HG02571 (cell line): Measurements from ENCODE around the gene DVL1.

ENCODE experiments used
- ATAC-seq: cut with Tn5 transposase; IDR thresholded peaks from one replicate; pipeline ENCODE4 v1.9.1; 2021; ENCODE audit warnings: mild to moderate bottlenecking, moderate library complexity; ENCODE audit not compliant: unreplicated experiment

DVL1 gene

GRCh38 chr1:1356796-1357401 lies 7.7 kb upstream of the DVL1 start:
- ATAC-seq = no peak

DNA sequence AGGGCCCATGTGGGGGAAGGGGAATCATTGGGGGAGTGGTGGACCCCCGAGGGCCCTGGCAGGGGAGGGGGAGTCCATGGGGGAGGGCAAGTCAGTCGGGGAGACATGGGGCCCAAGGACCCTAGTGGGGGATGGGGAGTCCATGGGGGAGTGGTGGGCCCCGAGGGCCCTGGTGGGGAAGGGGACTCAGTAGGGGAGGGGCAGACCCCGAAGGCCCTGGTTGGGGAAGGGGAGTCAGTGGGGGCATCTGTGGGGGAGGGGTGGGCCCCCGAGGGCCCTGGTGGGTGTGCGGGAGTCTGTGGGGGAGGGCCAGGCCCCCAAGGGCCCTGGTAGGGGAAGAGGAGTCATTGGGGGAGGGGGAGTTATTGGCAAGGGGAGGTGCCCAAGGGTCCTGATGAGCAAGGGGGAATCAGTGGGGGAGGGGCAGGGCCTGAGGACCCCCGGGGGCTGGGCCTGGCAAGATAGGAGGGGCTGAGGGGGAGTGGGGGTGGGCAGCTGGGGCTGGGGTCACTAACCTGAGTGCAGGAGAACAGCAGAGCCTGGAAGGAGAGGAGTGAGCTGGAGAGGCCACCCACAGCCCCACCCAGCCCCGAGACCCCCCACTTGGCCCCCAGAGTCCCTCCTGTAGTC lies 7.1 kb upstream of the DVL1 start:
- ATAC-seq = no peak

DNA sequence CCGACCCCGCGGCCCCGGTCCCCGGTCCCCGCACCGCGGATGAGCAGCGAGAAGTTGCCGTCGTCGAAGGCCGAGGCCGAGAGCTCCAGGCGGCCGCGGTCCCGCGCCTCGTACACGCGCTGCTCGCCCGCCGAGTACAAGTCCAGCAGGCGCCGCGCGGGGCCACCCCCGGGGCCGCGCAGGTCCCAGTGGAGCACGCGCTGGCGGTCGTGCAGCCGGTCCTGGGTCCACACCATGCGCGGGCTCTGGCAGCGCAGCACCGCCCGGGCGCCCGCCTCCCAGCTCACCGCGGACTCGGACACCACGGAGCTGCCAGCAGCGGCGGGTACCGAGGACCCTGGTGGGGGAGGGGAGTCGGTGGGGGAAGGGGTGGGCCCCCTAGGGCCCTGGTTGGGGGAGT lies 6.2 kb upstream of the DVL1 start:
- no peak for ATAC-seq

DNA sequence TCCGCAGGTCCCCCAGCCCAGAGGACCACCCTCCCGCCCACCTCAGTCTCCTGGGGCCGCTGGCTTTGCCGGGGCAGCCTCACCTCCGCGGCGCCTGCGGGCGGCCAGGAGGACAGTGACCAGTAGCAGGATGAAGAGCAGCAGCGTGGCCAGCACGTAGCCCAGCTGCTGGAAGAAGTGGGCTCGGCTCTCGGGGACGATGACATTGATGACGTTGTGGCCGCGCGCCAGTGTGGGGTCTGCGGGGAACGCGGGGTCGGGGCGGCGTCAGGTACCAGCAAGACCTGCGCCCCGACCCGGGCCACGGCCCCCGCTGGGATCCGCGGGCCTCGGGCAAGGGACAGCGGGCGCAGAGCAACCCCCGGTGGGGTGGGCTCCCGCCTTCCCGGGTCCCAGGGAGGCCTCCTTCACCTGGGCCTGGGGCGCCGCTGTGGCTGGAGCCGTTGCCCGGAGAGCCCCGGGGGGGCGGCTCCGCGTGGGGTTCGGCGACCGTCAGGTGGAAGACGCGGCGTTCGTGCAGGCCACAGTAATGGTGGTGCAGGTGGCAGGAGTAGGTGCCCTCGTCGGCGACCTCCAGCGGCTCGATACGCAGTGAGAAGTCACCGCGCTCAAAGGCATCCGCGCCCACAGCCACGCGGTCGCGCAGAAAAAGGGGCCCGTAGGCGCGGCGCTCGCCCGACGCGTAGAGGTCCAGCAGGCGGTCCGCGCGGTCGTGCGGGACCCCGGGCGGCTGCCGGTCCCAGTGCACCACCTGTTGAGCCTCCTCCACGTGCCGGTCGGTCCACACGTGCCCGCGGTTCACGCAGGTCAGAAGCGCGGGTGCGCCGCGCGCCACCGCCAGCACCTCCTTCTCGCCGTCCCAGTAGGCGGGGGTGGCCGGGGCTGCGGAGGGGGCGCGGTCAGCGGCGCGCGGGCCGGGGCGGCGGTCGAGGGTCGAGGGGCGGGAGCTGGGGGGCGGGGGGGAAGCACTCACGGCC lies 5.3 kb upstream of the DVL1 start:
- ATAC-seq = no peak

DNA sequence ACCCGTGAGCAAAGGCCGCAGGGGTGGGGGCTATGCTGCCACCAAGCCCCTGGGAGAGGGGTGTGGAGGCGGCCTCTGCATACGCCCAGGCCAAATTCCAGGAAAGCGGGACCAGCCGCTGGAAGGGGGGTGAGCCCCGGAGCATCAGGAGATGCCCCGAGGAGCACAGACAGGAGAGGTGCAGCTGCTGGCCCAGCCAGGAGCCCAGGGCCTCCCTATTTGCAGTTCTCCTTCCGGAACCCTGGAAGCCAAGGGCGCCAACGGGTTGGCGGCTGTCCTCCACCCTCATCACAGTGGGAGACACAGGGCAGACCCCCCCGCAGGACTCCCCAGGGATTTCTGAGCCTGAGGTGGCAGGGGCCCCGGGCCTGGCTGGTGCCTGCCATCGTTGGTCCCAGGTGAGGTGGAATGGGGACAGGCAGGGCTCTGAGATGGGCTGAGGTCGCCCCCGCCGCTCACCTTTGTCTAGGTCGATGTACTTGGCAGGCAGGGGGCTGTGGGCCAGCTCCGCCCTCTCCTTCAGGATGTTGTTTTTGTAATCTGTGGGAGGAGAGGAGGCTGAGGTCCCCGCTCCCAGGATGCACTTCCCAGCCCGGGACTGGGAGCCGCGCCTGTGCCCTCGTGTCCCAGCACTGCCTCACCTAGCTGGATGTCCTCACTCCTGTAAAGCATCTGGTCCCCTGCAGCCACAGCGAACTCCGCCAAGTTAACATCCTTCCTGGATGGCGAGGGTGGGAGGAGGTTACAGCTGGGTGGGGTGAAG lies 4.4 kb upstream of the DVL1 start:
- no peak for ATAC-seq

DNA sequence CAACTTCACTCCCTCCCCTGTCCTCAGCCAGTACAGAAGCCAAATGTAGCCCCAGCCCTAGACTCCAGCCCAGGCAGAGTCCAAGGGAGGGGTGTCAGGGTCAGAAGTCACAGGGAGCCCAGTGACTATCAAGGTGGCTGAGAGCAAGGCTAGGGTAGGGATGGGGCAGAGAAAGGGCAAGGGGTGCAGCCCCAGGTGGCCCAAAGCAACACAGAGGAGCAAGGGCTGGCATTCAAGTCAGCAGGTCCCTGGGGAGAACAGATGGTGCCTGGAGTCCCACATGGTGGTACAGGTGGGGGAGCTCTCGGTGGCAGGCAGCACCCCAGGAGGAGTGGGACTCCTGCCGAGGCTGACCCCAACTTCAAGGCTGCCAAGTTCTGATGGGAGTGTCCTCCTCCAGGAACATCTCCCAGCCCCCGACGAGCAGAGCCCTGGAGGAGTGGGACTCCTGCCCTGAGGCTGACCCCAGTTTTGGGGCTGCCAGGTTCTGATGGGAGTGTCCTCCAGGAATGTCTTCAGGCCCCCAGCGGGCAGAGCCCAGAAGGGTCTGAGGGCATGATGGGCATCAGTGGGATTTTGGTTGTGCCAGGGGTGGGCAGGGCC lies 3.7 kb upstream of the DVL1 start:
- ATAC-seq = no peak

GRCh38 chr1:1351511-1352427 lies 2.6 kb upstream of the DVL1 start:
- no peak for ATAC-seq

DNA sequence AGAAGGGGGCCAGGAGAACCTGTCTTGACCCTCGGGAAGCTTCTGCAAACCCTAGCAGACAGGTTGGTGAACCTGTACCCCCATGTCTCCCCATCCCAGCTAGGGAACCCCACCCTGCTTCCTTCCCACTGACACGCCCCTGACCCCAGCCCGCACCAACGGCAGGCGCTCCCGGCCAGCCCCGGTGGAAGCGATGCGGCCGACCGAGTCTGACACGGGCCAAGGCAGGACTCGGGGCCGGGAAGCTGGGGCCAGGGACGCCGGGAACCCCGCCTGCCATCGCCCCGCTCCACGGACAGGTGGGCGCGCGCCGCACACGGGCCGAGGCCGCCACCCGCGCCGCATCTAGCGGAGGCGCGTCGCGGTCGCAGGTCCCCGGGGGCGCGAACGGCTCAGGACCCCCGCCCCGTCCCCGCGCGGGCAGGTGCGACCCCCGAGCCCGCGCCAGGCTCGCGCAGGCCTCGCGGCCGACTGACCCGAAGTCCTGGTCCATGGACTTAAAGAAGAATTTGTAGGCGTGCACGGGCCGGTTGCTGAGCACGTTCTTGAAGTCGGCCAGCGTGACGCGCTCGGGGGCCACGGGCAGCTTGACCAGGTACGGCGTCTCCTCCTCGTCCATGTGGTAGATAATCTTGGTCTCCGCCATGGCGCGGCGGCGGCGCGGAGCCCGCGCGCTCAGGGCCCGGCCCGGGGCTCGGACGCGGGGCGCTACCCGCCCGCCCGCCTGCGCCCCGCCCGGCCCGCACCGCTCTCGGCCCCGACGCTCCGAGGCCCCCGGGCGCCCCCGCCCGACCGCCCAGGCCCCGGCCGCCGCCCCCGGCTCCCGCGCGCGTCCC lies 580 bp downstream of the DVL1 start:
- peak; percentile 20 for ATAC-seq

- ATAC-seq = no peak
These were observed 1.4 kb downstream of the DVL1 start for GRCh38 chr1:1347663-1348419.

DNA sequence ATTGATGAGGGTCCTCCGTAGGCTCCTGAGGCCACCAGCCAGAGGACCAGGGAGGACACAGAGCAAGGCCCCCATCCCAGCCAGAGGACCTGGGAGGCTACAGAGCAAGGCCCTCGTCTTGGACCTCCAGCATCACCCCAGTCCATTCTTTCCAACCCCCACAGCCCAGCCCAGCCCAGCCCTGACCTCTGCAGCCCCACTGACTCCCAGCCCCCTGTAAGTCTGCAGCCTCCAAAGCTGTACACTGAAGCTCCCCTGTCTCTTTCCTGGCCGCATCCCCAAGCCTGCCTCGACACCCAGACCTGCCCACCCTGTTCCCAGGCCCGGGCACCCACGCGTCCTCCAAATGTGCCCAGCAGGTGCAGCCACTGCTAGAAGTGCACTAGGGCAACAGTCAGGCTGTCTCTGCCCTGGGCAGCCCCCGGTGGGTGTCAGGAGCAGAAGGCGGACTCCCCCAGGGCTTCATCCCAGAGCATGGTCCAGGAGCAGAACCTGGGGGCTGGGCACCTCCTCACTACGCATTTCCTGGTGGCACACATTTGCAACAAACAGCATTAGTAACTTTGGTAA lies 2.1 kb downstream of the DVL1 start:
- no peak for ATAC-seq

DNA sequence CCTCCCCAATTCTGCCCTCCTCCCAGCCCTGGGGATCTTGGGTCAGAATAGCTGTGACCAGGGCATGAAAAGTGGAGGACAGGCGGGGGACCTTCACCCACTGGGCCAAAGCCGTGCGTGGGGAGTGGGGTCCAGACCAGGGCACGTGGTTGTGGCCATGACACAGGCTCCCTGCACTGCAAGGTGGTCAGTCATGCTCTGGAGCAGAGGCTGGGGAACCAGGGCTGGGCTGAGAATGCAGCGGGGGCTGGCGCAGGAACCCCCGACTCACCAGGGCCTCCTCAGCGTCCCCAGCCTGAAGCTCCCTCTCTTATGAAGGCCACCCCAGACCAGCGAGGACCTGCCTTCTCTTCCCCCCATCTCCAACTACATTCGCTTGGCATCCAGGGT lies 2.7 kb downstream of the DVL1 start:
- no peak for ATAC-seq

- ATAC-seq = no peak
These were observed 3.2 kb downstream of the DVL1 start for GRCh38 chr1:1345860-1346500.

DNA sequence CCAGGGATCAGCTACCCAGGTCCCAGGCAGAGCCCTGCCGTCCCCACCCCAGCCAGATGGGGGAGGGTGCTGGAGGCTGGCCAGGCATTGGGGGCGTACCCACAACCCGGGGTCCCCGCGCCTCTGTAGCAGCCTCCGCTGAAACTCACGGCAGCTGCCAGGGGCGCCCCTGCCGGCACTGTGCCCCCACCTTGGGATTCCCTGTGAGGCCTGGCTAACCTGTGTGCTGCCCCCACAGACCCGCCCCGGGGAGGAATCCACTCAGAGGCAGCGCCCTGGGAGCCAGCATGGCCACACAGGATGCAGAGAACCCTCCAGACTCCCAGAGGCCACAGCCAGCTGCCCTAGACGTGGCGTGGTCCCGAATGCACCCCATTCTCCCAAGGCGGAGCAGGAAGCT lies 3.8 kb downstream of the DVL1 start:
- ATAC-seq = no peak

DNA sequence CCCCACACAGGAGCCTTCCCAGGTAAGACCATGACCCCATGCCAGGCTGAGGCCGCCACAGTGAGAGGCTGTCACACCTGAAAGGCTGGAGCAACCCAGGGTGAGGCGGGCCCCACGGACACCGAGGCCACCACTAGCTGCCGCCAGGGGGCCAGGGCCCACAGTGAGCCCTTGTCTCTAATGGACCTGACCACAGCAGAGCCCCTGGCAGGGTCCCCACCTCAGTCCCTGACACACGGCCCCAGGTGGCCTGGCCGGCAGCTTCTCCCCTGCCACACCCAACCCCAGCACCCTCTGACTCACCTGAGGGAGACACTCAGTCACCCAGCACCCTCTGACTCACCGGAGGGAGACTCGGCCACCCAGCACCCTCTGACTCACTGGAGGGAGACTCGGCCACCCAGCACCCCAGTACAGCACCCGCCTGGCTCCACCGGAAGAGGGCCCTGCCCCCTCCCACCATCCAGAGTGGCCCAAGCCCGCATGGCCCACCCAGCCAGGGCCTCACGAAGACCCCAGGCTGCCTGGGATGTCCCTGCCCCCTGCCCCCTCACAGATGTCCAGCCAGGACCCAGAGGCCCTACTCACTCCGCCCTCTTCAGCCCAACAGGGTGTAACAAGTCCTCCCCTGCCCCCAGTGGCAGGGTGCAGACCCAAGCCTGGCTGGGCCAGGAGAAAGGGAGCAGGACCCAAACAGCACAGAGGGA lies 4.4 kb downstream of the DVL1 start:
- no peak for ATAC-seq

DNA sequence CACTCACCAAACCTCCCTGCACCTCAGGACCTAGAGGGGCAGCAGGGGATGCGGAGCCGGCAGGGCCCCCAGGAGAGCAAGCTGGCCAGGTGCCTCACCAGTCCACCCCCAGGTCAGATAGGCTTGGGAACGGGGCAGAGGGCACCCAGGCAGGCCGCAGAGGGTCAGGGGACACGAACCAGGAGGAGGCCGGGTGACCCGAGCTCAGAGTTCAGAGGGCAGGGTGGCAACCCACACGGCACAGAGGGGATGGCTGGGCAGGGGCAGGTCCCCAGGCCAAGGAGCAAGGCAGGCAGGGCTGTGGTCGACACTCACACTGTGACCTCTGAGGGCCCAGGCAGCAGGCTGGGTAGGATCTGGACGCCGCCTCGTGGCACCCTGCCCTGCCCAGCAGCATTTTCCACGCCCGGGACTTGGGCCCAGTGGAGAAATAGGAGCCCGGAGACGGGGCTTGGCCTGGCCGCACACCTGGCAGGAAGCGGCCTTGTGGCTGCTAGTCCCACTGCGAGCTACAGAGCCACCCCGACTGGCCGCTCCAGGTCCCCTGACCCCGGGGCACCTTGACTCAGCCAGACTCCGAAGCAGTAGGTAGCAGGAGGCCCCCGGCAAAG lies 5.3 kb downstream of the DVL1 start:
- ATAC-seq = no peak

- no peak for ATAC-seq
These were observed 6.6 kb downstream of the DVL1 start for GRCh38 chr1:1342584-1343115.
